ENCODE measurements around the gene C3orf52. TPM values are rescaled to one million over a fixed set of nuclear protein-coding genes. Genes with fewer than 3 reads are reported as not detected.

Gene C3orf52
- total RNA-seq, 2 donors from 2014 or later = 0.41 to 1.5 TPM

DNA sequence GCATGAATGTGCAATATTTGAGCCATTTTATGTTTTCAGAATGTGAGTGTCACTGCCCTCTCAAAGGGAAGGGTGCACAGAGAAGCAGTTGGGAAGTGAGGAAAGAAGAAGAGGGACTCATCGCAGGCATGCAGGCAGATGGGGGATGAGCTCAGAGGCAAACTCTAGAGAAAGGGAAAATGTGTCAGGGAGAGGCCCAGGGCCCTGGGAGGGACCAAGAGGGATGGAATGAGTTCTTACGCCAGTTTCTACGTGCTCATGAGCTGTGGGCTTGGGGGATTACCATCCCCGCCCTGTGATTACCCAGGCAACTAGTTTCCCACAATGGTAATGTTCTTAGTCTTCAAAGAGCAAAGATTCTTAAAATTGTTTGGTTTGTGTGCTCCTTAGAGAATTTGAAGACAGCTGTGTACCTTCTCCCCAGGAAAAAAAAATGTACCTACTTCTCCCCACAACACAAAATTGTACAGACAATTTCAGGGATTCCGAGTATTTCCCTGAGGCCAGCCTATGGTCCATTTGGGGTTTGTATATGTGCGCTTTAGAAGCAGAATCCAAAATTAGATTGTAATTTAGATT lies 29.1 kb downstream of the C3orf52 start:
- intact Hi-C loops (cut with DNase I) = no loop called here
- ATAC-seq (no peak), DNase-seq (no peak)

DNA sequence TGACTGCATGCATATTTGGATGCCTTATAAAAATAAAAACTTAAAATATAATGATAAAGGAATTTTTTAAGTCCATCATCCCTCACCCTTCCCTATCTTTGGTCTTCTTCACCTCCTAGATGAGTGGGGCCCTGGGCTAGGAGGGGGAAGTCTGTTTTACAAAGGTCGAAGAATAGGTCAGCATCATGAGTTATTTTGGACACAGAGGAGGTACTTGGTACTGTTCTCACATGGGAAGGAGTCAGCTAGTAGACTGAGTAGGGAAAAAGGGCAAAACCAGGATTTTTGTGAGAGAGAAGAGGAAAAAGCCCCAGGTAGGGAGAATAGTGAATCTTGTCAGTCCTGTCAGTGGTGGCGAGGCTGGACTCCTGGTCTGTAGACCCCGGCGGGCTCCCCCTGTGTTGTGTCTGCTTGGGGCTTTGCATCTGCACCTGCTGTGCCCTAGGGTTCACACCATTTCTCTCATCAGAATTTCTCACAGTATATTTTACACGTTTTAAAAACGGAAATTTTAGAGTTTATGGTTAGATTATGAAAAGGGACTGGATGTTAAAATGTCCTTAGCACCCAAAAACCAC lies 29.7 kb downstream of the C3orf52 start:
- ATAC-seq (no peak), DNase-seq (no peak)
- intact Hi-C loops (cut with DNase I) = no loop called here

DNA sequence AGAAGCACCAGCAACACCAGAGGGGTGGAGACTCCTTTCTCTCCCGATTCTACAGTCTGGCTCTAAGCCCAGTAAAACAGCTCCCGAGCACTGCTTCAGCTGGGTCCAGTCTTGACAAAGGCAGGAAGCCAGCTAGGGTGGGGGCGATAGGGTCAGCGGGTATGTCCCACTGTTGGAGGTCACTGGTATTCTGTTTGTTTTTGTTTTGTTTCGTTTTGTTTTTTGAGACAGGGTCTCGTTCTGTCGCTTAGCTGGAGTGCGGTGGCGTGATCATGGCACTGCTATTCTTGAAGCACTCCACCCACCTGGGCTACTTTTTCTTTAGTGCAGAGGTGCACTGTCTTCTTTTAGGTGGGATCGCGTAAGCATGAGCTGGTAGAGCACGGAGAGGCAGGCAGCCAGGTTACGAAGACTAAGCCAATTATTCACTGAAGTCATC lies 30.6 kb downstream of the C3orf52 start:
- ATAC-seq (peak; percentile 47 to 60), DNase-seq (no peak)
- intact Hi-C loops (cut with DNase I) = no loop called here

DNA sequence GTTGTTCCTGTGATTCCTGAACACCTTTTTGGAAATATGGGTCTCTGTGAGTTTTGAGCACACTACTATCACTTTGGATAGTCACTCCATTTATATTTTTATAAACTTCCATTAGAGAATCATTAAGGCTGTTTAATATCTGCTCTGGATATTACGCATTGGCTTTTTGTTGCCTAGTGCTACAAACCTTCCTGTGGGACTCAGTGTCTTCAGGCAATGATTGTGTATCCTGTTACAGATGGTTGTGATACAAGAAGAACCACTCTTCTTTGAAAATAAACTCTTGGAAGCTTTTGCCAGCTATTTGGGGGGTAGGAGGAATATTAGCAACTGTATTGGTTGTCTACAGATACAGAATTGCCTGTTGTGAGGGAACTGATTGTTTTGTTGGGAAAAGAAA lies 31.2 kb downstream of the C3orf52 start:
- ATAC-seq (no peak), DNase-seq (no peak)
- intact Hi-C loops (cut with DNase I) = no loop called here

DNA sequence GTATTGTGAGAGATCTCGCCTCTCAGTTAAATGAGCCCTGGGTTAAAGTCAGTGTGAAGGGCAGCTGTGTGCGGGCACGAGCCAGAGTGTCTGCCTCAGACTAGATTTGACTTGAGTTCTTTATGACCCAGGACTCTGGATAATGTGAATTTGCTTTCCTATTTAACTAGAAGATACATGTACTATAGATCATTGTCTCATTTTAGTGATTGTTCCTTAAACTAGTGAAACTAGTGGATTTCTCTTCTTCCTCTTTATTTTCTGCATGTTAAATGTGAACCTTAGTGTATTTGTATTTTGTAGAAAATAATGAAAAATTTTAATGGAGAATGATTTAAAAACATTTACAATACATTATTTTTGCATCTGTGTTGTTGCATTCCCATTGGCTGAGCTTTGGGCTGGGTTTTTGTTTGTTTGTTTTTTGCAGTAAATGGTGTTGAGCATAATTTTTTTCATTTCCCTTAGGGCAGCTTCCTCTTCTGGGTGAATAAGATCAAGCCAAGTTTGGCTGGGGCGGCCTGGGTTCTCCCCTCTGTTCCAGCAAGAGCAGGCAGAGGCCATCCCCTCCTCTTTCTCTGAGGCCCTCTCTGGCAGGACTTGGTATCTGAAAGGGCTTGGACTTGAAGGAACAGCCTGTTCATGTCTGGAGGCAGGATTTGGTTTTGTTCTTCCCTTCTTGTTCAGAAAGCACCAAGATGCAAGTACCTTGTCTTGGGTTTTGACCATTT lies 31.8 kb downstream of the C3orf52 start:
- intact Hi-C loops (cut with DNase I) = no loop called here
- DNase-seq (peak; percentile 30), ATAC-seq (peak; percentile 34 to 41)

DNA sequence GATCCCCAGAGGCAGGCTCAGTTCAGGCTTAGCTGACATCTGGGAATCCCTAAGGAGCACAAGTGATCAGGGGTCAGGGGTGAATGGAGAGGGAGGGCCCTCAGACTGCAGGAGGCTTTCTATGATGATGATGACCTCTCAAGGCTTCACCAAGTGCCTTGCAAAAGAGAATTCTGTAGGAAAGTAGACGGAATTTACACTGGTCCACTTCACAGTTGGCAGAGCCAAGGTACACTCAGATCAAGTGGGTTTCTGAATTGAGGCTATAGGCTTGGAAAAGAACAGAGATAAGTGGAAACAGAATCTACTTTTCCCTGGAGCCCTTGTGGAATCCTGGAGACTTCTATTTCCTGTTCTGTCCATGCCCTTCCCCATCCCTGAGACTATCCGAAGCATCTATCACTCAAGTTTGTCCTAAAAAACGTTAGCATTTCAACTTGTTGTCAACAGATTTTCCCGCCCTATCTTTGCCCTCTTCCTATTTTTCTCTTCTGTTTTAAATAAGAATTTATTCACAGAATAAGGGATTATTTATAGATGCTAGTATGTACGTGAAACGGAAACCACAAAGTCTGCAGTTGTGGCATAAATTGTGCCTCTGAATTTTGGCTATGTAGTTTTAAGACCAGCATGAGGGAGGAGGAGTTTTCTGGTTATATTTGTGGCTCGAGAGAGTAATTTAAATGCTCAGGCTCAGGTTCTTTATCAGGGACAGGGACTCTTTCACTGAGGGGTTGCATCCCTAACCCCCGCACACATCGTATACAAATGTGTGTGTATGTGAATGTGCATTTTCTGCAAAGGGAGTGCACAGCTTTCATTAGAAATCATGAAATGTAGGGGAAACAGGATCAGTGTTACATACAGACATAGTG lies 34.0 kb downstream of the C3orf52 start:
- no peak for ATAC-seq

DNA sequence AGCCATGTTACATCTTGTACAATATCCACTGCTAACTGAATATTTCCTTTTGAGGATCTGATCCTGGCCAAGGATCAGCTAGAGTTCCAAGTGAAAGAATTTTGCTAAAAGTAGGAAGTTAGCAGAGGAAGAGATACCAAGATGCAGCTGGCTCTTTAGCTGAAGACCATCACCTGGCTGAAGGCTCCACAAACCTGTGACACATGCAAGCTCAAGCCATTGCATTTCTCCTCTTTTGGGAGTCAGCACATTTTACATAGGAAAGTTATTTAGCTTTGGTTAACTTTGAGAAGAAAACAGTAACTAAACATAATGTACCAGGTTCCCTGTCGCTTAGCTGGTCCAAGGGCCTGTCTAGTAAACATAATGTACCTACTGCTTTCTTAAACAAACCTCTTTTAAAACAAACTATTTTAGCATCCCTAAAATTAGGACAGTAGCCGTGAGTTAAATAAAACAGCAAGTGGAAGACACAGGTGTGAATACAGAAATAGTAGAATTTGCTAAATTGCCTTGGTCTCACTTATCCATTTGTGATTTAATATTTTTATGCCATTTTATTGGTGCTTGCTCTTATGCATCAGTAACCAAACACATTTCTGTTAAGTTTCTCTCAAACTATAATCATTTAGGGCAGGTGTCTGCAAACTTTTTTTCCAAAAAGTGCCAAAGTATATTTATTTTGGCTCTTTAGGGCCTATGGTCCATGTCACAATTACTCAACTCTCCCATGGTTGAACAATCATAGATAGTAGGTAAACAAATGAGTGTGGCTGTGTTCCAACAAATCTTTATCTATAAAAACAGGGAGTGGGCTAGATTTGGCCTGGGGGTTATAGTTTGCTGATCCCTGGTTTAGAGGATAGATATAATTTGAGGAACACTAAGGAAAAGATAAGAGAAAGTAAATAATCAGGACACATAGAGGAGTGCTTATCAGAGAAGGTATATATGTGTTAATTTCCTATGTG lies 35.7 kb downstream of the C3orf52 start:
- DNase-seq (no peak), ATAC-seq (no peak)
- intact Hi-C loops (cut with DNase I) = loop anchor here in 1 of 2 donors (10.0 kb wide), 1 partner anchor 173 kb away; the partner anchor contains the start of gene SLC9C1

More for the DNA sequence above, 34.0 kb downstream of the C3orf52 start:
- intact Hi-C loops (cut with DNase I) = loop anchor here in 1 of 2 donors (10.0 kb wide), 1 partner anchor 175 kb away; the partner anchor contains the start of gene SLC9C1
- no peak for DNase-seq

DNA sequence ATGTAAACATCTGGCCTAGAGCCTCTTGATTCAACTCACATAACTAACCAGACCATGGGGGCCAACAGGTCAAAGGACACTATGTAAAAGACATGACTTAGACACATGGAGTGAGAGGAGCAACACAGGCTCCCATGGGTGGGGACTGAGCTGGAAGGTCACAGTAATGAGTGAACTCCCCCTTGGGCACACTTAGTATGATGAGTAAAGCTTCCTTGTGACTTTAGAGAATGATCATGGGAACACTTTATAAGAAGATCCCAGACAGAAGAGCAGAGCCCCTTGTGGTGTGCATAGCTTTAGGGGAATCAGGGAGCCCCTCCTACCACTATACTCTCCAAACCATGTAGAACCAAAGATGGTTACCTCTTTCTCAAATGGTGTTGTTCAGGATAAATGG lies 36.7 kb downstream of the C3orf52 start:
- ATAC-seq (no peak), DNase-seq (no peak)
- intact Hi-C loops (cut with DNase I) = loop anchor here in 1 of 2 donors (10.0 kb wide), 1 partner anchor 172 kb away; the partner anchor contains the start of gene SLC9C1

DNA sequence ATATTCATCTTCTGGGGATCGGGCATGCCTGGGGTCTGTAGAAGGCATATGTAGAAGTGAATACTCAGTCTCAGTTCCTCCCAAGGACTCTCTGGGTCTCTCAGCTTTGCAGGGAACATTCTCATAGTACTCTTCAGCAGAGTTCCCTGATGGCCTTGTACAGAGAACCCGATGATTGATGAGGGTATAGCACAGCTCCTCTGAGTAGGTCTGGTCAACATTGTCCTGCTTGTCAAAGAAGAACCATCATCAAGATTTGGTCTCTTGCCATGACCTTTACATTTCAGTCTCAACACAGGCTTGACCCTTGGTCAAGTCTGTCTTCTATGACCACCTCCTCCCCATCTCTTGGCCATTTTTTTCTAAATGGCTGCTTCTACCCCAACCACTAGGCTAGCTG lies 37.4 kb downstream of the C3orf52 start:
- no peak for ATAC-seq

DNA sequence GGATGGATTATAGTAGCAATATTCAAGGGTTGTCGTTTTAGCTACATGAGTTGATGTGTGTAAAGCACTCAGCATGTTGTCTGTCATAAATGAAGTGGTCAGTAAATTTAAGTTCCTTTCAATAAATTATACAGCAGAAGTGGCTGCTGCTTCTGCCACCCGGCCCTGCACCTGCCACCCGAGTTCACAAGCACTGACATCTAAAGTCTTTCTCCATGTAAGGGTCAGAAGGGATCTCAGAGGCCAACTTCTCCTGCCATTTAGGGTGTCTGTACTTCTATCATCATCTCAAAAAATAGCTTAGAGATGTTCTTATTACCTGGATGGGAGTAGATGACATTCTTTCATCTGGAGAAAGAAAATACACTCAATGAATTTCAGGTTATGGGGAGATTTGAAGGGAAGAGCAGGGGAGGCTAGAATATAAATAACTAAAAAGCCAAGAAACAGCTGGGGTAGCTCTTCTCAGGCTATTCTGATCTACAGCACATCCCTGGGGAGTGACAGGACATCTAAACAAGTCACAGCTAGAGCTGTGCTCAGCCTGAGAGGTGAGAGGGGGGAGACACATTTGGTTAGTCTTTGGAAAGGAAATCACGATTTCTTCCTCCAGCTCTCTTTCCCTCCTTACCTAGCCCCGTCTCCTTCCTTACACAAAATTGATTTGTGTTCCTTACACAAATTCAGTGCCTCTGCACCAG lies 38.9 kb downstream of the C3orf52 start:
- intact Hi-C loops (cut with DNase I) = loop anchor here in 1 of 2 donors (10.0 kb wide), 1 partner anchor 170 kb away; the partner anchor contains the start of gene SLC9C1
- DNase-seq (no peak), ATAC-seq (no peak)

More for the DNA sequence above, 37.4 kb downstream of the C3orf52 start:
- intact Hi-C loops (cut with DNase I) = loop anchor here in 1 of 2 donors (10.0 kb wide), 1 partner anchor 171 kb away; the partner anchor contains the start of gene SLC9C1
- DNase-seq = no peak

DNA sequence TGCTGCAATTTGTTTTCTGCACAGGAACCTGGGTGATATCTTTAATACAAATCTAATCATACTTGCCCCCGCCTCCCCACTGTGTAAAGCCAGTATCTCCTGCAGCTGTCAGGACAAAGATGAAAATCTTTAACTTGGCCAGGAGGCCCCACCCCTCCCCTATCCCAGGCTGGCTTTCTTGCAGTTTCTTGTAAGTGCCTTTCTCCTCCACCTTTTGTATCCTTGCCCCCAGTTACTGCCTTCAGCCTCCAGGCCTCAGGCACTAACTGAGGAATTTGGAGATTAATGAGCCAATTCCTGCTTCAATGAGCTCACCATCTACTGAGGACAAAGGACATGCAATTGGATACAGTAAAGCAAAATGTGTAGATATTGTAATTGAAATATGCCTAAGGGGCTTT lies 40.3 kb downstream of the C3orf52 start:
- DNase-seq (no peak), ATAC-seq (no peak)
- intact Hi-C loops (cut with DNase I) = loop anchor here in 1 of 2 donors (10.0 kb wide), 1 partner anchor 168 kb away; the partner anchor contains the start of gene SLC9C1

DNA sequence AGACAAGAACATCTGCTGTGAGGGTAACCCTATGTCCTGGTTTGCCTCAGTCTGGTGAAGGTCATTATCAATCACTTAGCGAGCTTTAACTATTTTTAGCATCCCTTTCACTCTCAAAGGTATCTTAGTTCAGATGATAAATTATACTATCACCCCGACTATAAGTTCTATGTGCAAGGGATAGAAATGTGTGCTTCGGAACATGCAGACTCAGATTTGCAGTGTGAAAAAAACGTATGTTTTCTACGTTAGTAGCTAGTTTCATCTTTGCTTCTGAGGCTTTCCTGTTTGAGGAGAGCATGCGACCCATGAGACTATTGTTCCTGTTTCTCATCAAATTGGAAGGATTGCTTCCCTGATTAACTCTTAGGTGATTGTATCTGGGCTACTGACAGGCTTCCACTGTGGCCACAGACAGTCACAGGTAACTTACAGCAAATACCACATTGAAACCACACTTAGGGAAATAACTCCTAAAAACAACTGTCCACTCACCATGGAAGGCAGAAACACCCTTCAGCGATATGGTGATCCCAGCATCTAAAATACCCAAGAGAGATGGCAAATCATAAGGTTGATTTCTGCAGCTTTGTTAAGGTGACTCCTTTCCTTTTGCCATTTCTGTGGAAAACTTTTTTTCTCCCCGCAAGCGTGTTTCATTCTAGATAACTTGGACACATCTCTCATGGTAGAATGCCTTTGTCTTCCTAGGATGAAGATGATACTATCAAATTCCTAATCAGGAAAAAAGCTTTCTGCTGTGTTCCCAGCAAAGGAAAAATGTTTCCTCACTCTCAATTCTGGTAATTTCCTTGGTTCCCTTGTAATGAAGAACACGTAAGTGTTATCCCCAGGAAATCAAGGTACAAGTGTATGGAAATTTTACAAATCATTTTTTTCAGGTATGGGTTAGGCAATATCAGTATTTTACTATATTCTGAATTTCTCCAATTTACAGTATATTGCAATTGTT lies 41.6 kb downstream of the C3orf52 start:
- ATAC-seq (peak in 1 of 2 donors; percentile 12), DNase-seq (no peak)
- intact Hi-C loops (cut with DNase I) = loop anchor here in 1 of 2 donors (10.0 kb wide), 1 partner anchor 167 kb away; the partner anchor contains the start of gene SLC9C1

DNA sequence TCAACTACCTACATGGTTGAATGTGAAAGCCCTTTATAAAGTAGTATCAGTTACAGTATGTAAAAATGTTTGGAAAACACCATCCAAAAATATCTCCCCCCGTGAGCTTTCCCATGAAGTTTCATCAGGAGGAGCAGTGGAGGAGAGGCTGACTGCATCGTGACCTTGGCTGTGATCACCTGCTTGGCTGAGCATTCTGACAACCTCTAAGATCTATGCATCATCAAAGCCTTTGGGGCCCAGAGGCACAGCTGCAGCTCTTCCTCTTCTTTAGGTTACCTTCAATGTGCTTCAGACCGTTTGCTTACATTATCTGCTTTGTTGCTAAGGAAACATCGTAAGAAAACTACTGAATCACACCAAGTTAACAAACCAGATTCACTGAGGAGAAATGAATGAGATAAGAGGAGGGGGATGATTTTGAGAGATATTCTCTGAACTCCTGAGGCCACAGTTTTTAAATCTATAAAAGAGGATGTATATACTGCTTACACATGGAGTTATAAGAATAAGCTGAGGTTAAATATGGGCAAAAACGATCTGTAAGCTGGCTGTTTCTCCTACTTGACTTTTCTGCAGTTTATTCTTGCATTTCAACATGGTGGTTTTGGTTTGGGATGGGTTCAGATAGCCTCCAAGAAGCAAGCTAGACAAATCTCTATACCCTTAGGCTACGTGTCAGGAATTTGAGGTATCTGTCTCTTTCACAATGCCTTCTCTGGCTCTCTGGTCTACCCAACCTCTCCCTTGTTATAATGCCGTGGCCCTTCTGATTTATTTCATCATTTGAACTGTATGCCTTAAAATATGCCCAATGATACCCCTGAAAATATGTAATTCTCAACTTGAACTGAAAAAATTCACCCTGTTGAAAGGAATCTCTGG lies 42.9 kb downstream of the C3orf52 start:
- intact Hi-C loops (cut with DNase I) = loop anchor here in 1 of 2 donors (10.0 kb wide), 1 partner anchor 166 kb away; the partner anchor contains the start of gene SLC9C1

DNA sequence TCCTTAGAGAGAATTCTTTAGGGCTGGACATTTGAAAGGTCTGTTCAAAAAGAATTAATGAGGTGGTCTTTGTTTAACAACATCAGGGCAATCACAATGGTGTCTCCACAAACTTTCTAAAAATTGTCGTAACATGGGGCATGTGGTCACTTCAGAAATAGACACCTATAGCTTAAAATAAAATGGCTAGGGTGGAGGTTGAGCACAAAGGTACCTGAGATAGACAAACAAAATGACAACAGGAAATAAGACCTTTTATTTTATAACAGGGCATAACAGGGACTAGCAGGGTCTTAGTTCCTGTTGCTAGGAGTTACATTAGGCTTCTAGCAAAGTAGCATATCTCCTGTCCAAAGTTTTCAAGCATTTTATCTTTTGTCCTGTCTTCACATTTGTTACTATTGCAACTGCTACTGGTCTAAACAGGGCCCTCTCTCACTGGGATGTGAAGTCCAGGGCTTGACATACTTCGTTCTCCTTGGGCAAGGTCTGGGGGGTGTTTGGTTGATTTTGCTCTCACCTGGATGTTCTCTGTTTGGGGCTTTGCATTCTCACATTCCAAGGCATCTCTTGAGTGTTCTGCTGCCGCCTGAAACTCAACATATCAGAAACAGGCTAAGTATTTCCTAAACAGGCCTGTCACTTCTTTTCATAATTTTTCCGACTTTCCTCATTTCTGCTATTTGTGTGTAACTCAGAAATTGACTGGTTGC lies 43.9 kb downstream of the C3orf52 start:
- DNase-seq = no peak
- intact Hi-C loops (cut with DNase I) = loop anchor here in 1 of 2 donors (10.0 kb wide), 1 partner anchor 165 kb away; the partner anchor contains the start of gene SLC9C1
- ATAC-seq = no peak

More for the DNA sequence above, 42.9 kb downstream of the C3orf52 start:
- DNase-seq = no peak
- peak in 1 of 2 donors; percentile 48 for ATAC-seq
